ENCODE results near the gene PKD1L1. TPM values are rescaled to one million over a fixed set of nuclear protein-coding genes. Genes with fewer than 3 reads are reported as not detected.
"Not testable (repeated sequence)": the region's sequence is repeated elsewhere in the genome, so short reads cannot be mapped to it uniquely, and the experiment has no call there.

The PKD1L1 gene
- total RNA-seq, 1 experiment from 2014 or later, result not detected

DNA sequence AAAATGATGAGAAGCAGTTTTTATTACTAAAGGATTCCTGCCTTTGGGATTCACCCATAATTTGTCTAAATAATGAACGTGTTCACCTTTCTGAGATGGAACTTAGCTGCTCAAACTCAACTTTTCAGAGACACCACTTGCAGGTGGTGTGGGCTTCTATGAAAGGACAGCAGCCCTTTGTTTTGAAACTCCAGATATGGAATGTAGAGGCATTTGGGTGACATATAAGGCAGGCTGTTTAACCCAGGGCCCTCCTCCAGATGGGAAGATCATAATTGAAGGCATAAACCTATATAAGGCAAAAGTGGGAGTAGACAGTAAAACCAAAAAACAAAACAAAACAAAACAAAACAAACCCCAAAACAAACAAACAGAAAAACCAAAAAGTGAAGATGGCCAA lies 43.0 kb upstream of the PKD1L1 start:
- ChIA-PET CTCF (interaction anchor here (0.6 to 1.7 kb wide), 6 partner anchors 9 to 193 kb away, joined by 3 to 12 read pairs (median 3); no protein-coding TSS in a partner anchor), POLR2A (no interaction called here)
- Mint-ChIP-seq H3K4me1 (ENCODE audit: insufficient read depth, unreplicated experiment) (no peaks in the 10 kb centered on the region), H3K9me3 (ENCODE audit: unreplicated experiment) (peaks cover 6% of the 10 kb centered on the region), H3K27me3 (ENCODE audit: insufficient read depth, unreplicated experiment) (no peaks in the 10 kb centered on the region), H3K36me3 (ENCODE audit: insufficient read depth, unreplicated experiment) (no peaks in the 10 kb centered on the region), H3K4me3 (ENCODE audit: unreplicated experiment) (no peak overlapping the region), H3K27ac (ENCODE audit: low read depth, unreplicated experiment) (no peak overlapping the region)
- intact Hi-C loops (cut with micrococcal nuclease), result loop anchor here (1.0 kb wide), 3 partner anchors 98 to 163 kb away; partner anchors contain the start of gene UPP1
- no peak for DNase-seq (ENCODE audit: unreplicated experiment)
- TF ChIP-seq, protein P1, sequence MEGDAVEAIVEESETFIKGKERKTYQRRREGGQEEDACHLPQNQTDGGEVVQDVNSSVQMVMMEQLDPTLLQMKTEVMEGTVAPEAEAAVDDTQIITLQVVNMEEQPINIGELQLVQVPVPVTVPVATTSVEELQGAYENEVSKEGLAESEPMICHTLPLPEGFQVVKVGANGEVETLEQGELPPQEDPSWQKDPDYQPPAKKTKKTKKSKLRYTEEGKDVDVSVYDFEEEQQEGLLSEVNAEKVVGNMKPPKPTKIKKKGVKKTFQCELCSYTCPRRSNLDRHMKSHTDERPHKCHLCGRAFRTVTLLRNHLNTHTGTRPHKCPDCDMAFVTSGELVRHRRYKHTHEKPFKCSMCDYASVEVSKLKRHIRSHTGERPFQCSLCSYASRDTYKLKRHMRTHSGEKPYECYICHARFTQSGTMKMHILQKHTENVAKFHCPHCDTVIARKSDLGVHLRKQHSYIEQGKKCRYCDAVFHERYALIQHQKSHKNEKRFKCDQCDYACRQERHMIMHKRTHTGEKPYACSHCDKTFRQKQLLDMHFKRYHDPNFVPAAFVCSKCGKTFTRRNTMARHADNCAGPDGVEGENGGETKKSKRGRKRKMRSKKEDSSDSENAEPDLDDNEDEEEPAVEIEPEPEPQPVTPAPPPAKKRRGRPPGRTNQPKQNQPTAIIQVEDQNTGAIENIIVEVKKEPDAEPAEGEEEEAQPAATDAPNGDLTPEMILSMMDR (IDR thresholded peaks at IDR 0.05; ENCODE audit: unreplicated experiment), result no peak
- no TSS peak for BruUV-seq (replicated peaks)

DNA sequence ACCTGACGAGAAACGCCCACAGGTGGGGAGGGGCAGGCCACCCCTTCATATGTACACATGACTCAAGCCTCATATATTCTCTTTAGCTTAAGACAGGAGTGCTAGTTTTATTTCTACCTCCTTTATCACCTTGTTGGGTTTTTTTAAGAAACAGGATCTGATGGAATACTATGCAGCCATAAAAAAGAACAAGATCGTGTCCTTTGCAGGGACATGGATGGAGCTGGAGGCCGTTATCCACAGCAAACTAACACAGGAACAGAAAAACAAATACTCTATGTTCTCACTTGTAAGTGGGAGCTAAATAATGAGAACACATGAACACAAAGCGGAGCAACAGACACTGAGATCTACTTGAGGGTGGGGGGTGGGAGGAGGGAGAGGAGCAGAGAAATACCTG lies 42.3 kb upstream of the PKD1L1 start:
- no peaks in the 10 kb centered on the region for H3K4me1 Mint-ChIP-seq (ENCODE audit: insufficient read depth, unreplicated experiment)
- CTCF ChIA-PET, result interaction anchor here (0.9 to 1.7 kb wide), 3 partner anchors 10 to 164 kb away, joined by 3 to 12 read pairs (median 3); no protein-coding TSS in a partner anchor
- intact Hi-C loops (cut with micrococcal nuclease), result no loop called here
- no peaks in the 10 kb centered on the region for H3K36me3 Mint-ChIP-seq (ENCODE audit: insufficient read depth, unreplicated experiment)
- POLR2A ChIA-PET, result no interaction called here
- H3K27ac Mint-ChIP-seq (ENCODE audit: low read depth, unreplicated experiment), result no peak overlapping the region
- no peak overlapping the region for H3K4me3 Mint-ChIP-seq (ENCODE audit: unreplicated experiment)
- H3K9me3 Mint-ChIP-seq (ENCODE audit: unreplicated experiment), result peaks cover 6% of the 10 kb centered on the region
- BruUV-seq (replicated peaks), result no TSS peak
- no peak for DNase-seq (ENCODE audit: unreplicated experiment)
- no peaks in the 10 kb centered on the region for H3K27me3 Mint-ChIP-seq (ENCODE audit: insufficient read depth, unreplicated experiment)
- TF ChIP-seq, protein P1 (IDR thresholded peaks at IDR 0.05; ENCODE audit: unreplicated experiment), result no peak

DNA sequence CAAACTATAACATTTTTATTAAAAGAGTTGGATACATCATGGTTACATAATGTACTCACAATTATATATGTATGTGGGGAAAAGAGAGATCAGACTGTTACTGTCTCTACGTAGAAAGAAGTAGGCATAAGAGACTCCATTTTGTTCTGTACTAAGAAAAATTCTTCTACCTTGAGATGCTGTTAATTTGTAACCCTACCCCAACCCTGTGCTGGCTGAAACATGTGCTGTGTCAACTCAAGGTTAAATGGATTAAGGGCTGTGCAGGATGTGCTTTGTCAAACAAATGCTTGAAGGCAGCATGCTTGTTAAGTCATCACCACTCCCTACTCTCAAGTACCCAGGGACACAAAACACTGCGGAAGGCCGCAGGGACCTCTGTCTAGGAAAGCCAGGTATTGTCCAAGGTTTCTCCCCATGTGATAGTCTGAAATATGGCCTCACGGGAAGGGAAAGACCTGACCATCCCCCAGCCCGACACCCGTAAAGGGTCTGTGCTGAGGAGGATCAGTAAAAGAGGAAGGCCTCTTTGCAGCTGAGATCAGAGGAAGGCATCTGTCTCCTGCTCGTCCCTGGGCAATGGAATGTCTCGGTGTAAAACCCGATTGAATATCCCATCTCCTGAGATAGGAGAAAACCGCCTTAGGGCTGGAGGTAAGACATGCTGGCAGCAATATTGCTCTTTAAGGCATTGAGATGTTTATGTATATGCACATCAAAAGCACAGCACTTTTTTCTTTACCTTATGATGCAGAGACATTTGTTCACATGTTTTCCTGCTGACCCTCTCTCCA lies 41.5 kb upstream of the PKD1L1 start:
- H3K4me3 Mint-ChIP-seq (ENCODE audit: unreplicated experiment); H3K4me1 Mint-ChIP-seq (ENCODE audit: insufficient read depth, unreplicated experiment); H3K27me3 Mint-ChIP-seq (ENCODE audit: insufficient read depth, unreplicated experiment); intact Hi-C loops (cut with micrococcal nuclease); H3K36me3 Mint-ChIP-seq (ENCODE audit: insufficient read depth, unreplicated experiment); DNase-seq (ENCODE audit: unreplicated experiment); H3K9me3 Mint-ChIP-seq (ENCODE audit: unreplicated experiment); H3K27ac Mint-ChIP-seq (ENCODE audit: low read depth, unreplicated experiment); BruUV-seq (replicated peaks): not testable (repeated sequence)
- ChIA-PET POLR2A (interaction anchor here (2.4 kb wide), 1 partner anchor 99 kb away, joined by 8 read pairs; the partner anchor contains the start of gene UPP1), CTCF (interaction anchor here (0.6 to 2.3 kb wide), 9 partner anchors 7 to 650 kb away, joined by 3 to 14 read pairs (median 4); no protein-coding TSS in a partner anchor)

DNA sequence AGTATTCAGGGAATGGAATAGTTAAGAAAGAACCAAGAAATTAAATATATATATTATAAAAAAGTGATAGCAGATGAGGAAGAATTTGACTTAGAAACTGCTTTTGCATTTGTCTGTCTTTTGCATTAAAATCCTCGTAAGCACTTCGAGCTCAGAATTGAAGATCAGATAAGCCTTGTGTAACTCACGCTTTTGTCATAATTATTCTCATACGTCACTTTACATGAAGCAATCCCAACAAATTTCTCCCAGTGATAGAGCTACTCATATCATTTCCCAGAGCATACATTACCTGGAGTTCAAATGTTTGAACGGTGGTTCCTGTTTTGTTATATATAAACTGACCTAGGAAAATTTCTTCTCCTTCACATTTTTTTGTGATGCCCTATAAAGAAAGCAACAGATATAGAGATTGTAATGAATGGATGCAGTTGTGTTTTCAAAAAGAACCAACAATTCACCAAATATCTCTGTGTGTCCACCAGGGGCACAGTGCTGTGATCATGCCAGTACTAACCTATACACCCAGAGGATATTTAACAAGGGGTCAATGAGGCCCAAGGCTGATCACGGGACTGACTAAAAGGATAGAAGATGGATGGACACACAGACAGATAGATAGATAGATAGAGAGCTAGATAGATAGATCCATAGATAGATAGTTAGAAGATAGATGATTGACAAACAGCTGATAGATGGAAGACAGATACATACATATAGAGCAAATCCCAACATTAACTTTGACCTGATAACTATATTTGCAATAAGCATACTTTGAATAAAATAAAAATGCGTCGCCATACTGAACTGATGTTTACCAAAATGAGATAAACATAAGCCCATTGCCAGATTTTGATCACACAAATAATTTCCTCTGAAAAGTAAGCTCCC lies 40.5 kb upstream of the PKD1L1 start:
- Mint-ChIP-seq H3K4me1 (ENCODE audit: insufficient read depth, unreplicated experiment) (no peaks in the 10 kb centered on the region), H3K4me3 (ENCODE audit: unreplicated experiment) (no peak overlapping the region), H3K36me3 (ENCODE audit: insufficient read depth, unreplicated experiment) (no peaks in the 10 kb centered on the region), H3K27ac (ENCODE audit: low read depth, unreplicated experiment) (no peak overlapping the region), H3K27me3 (ENCODE audit: insufficient read depth, unreplicated experiment) (no peaks in the 10 kb centered on the region), H3K9me3 (ENCODE audit: unreplicated experiment) (no peaks in the 10 kb centered on the region)
- DNase-seq (ENCODE audit: unreplicated experiment), result peak; percentile 17
- intact Hi-C loops (cut with micrococcal nuclease), result no loop called here
- TF ChIP-seq, protein P1 (IDR thresholded peaks at IDR 0.05; ENCODE audit: unreplicated experiment), result no peak
- no TSS peak for BruUV-seq (replicated peaks)
- POLR2A ChIA-PET, result interaction anchor here (0.7 to 2.4 kb wide), 3 partner anchors 9 to 496 kb away, joined by 3 to 8 read pairs (median 4); partner anchors contain the start of gene UPP1
- CTCF ChIA-PET, result interaction anchor here (0.5 to 2.3 kb wide), 18 partner anchors 8 to 1515 kb away, joined by 3 to 14 read pairs (median 4); no protein-coding TSS in a partner anchor

Measured in MCF 10A (cell line).